Brain microvascular endothelial cell (primary cell): ENCODE results near the gene NR2F2.

Source experiments
- DNase-seq: peaks from one replicate; pipeline ENCODE4 v3.0.0-alpha.2; 2020
- H3K27ac ChIP-seq: fragments of 250-450 bp; sonication (Bioruptor Pico); 2 replicates; pipeline ENCODE4 v1.5.1; 2020; ENCODE audit warnings: mild to moderate bottlenecking, moderate library complexity
- H3K27me3 ChIP-seq: fragments of 250-450 bp; sonication (Bioruptor Pico); replicated peaks from 2 replicates; pipeline ENCODE4 v1.5.1; 2020; ENCODE audit warnings: mild to moderate bottlenecking
- H3K36me3 ChIP-seq: fragments of 250-450 bp; sonication (Bioruptor Pico); replicated peaks from 2 replicates; pipeline ENCODE4 v1.5.1; 2020; ENCODE audit warnings: mild to moderate bottlenecking
- H3K4me3 ChIP-seq: 2 replicates; pipeline ENCODE4 v1.5.1; 2011; ENCODE audit warnings: low read depth, mild to moderate bottlenecking, control low read depth, low read length, moderate library complexity
- in situ Hi-C: cut with HindIII; loops from 2 replicates; pipeline ENCODE4 v1.10.0; 2017; ENCODE audit warnings: low sequenced_read_pairs, low pct_ligation_motif_present
- TF ChIP-seq, protein P1 (sequence below): IDR thresholded peaks from 2 replicates; pipeline ENCODE4 v1.5.1; 2011; ENCODE audit warnings: low read depth, mild to moderate bottlenecking, moderate library complexity, low read length, control low read depth, inconsistent platforms; ENCODE audit errors: missing control alignments

The NR2F2 gene

DNA sequence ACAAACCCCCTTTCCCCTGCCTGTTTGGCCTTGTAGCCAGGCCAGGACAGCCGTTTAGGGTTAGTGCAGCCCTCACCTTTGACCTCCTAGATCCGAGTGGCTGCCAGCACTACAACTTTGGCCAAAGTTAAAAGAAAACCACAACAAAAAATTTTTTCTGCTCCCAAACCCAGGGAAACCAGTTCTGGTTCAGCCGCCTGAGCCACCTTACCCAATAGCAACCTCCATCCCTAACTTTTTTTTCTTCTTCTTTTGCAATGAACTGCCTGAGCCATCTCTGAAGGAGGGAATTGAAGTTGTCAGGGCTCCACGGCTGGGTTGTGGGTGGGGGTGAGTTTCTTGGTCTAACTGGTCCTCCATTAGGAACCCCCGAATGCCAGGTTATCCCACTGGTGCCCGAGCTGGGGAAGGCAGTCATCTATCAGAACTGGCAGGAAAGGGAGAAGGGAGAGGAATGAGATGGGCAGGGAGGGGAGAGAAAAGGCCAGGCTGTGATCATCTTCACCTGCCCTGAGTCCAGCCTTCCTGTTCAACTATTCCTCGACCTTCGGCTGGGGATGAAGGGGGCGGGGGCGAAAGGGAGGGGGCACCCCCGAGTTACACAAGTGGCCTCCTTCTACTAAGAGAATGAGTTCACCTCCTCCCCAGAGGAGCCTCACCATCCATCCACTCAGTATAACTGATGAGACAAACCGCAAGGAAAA, 6.2 kb upstream of the NR2F2 start:
- TF ChIP-seq, protein P1, sequence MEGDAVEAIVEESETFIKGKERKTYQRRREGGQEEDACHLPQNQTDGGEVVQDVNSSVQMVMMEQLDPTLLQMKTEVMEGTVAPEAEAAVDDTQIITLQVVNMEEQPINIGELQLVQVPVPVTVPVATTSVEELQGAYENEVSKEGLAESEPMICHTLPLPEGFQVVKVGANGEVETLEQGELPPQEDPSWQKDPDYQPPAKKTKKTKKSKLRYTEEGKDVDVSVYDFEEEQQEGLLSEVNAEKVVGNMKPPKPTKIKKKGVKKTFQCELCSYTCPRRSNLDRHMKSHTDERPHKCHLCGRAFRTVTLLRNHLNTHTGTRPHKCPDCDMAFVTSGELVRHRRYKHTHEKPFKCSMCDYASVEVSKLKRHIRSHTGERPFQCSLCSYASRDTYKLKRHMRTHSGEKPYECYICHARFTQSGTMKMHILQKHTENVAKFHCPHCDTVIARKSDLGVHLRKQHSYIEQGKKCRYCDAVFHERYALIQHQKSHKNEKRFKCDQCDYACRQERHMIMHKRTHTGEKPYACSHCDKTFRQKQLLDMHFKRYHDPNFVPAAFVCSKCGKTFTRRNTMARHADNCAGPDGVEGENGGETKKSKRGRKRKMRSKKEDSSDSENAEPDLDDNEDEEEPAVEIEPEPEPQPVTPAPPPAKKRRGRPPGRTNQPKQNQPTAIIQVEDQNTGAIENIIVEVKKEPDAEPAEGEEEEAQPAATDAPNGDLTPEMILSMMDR = no peak
- Histone ChIP-seq H3K36me3 (no peaks in the 10 kb centered on the region), H3K27ac (peak overlapping the region; percentile 85), H3K4me3 (peak overlapping the region; percentile 94), H3K27me3 (no peaks in the 10 kb centered on the region)
- in situ Hi-C loops = no loop called here
- DNase-seq = peak; percentile 28

DNA sequence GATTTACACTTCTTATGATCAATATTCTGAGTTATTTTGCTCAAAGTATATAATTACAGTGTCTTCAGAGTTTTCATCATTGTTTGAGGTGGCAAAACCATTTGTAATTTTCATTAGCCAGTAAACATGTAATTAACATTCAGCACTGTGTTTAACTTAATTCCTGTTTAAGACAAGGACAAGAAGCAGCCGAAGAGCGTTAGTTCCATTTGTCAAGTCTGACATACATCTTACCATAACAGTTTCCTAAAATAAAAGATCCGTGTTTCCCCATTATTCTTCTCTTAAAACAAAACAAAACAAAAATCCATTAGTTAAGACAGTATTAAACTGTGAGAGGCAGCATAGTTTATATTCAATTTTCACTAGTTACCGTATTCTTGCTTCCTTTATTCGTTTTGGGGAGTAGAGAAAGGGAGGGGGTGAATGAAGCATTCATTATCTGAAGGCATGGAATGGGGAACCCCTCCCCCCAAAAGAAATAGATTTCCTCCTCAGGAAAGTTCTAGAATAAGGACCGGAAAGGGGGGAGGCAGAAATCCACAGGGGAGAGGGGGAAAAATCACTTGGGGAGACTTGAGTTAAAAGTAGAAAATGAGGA, 5.5 kb upstream of the NR2F2 start:
- in situ Hi-C loops = loop anchor here (25.0 kb wide), 2 partner anchors 1038 to 1288 kb away; no protein-coding TSS in a partner anchor
- H3K36me3 ChIP-seq = no peaks in the 10 kb centered on the region
- H3K27me3 ChIP-seq = no peaks in the 10 kb centered on the region
- H3K4me3 ChIP-seq = peak overlapping the region; percentile 94
- no peak for DNase-seq
- TF ChIP-seq, protein P1 = no peak
- H3K27ac ChIP-seq = peak overlapping the region; percentile 85

DNA sequence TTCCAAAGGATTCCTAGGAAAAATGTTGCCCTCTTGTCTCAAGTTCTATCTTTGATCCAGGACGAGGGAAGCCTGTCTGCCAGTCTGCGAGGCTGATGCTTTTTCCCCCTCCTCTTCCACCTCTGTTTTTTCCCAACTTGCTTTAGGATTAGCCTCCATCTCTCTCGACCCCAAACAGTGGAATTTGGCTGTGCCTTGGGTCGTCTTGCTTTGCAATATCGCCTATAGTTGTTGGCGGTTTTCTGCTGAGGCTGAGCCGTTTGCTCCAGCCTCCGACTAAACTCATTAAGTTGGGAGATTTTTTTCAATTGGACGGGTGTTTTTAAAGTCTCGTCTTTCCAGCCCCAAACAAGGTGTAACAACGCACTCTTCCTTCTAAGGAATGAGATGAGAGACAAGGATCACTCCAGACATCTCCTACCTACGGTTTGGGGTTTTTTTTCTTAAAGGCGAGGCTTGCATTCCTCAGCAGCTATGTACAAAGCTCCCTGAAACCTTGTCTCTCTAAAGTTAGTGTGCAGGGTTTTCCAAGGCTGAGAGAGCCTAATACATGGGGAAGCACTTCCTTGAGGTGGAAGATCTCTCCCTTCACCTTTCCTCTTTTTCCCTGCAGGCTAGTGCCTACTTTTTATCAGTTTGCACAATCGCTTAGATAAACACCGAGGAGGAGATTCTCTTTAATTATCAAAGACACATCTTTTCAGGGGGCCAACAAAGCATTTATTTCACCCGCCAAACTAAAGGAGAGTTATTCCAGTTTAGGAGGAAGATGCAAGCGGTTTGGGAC, 4.8 kb upstream of the NR2F2 start:
- no peaks in the 10 kb centered on the region for H3K36me3 ChIP-seq
- peak overlapping the region; percentile 94 for H3K4me3 ChIP-seq
- H3K27me3 ChIP-seq = no peaks in the 10 kb centered on the region
- TF ChIP-seq, protein P1 = no peak
- in situ Hi-C loops = loop anchor here (25.0 kb wide), 2 partner anchors 1038 to 1288 kb away; no protein-coding TSS in a partner anchor
- DNase-seq = peak; percentile 41
- peak overlapping the region; percentile 85 for H3K27ac ChIP-seq

DNA sequence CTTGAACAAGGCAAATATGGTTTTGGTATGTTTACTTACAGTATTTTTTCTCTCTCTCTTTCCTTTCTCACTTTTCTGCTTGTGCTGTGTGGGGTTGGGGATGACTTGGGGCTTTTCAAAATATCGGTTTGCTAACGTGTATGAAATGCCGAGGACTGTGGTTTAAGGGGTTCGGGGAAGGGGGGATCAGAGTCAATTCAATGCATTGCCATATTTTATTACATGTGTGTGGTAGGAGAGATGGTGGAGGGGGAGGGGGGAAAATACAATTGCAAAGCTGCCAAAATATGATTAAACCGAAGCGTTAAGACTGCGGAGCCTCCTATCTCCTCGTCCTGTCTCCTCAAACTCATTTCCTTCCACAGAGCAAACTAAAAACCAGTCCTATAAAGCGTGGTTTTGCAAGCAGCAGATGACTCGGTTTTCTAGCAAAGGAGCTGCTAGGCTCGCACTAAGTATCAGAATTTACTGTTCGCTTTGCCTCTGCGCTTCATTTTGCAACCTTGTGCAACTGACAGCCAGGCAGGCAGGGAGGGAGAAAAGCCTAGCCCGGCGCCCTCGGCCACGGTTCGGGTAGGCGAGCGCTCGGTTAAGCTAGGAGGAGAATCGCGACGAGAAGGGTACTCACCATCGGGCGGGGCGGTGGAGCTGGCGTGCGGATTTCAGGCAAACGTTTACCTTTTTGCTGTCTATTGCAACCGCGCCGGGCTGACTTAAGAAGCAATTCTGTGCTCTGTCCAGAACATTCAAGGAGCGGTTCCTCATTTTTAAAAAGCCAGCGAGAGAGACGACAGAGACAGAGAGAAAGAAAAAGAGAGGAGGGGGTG, 4.0 kb upstream of the NR2F2 start:
- H3K4me3 ChIP-seq = peak overlapping the region; percentile 94
- peak; percentile 39 for DNase-seq
- H3K36me3 ChIP-seq = peaks cover 3% of the 10 kb centered on the region
- in situ Hi-C loops = loop anchor here (25.0 kb wide), 2 partner anchors 1039 to 1289 kb away; no protein-coding TSS in a partner anchor
- H3K27me3 ChIP-seq = no peaks in the 10 kb centered on the region
- peak overlapping the region; percentile 85 for H3K27ac ChIP-seq
- TF ChIP-seq, protein P1 = no peak

DNA sequence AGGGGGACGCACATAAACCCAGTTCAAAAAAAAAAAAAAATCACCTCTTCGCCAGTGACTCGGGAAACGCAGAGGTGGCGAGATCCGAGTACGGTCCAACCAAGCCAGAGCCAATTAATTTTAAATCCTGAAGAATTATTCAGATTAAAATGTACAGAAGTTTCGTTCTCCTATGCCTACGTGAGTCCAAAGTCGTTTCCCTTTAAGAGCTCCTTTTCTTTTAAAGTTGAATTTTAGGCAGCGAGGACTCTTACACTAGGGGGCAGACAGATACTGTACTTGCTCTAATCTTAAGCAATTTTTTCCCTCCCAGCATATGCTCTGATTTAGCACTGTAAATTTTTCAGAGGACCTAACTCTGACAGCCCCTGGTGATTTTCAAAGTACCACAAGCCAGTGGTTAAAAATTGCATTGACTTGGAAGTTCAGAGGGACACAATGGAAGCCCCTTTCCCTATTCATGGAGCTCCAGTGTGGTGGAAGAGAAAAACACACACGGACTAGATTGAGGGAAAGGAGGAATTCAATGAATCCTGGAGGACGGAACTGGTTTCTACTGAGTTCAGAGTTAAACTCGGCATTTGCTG, 3.3 kb upstream of the NR2F2 start:
- DNase-seq = peak; percentile 72

More for the DNA sequence above, 3.3 kb upstream of the NR2F2 start:
- peak overlapping the region; percentile 85 for H3K27ac ChIP-seq
- H3K4me3 ChIP-seq = peak overlapping the region; percentile 94
- TF ChIP-seq, protein P1 = peak; percentile 70
- peaks cover 8% of the 10 kb centered on the region for H3K36me3 ChIP-seq
- no peaks in the 10 kb centered on the region for H3K27me3 ChIP-seq
- in situ Hi-C loops = loop anchor here (25.0 kb wide), 2 partner anchors 1040 to 1290 kb away; no protein-coding TSS in a partner anchor
